Measurements from ENCODE around the gene CYS1.

DNA sequence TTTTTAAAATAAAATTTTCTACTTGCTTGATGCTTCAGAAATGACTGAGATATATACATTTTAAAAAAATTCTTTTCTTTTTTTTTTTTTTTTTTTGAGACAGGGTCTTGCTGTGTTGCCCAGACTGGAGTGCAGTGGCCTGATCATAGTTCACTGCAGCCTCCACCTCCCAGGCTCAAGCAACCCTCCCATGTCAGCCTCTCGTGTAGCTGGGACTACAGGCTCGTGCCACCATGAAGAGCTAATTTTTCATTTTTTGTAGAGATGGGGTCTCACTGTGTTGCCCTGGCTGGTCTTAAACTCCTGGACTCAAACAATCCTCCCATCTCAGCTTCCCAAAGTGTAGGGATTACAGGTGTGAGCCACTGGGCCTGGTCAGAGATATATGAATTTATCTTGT, 12.9 kb downstream of the CYS1 start:
- no peak for TF ChIP-seq CTCF (IDR thresholded peaks at IDR 0.05; ENCODE audit: insufficient read depth, low read depth, low read length)
- TF ChIP-seq EZH2 (IDR thresholded peaks at IDR 0.05; ENCODE audit: insufficient read depth, low read length), result no peak

Measured in astrocyte (in vitro differentiated cells and primary cell).